ENCODE measurements around the gene TESK2.
"Not testable (repeated sequence)": the region's sequence is repeated elsewhere in the genome, so short reads cannot be mapped to it uniquely, and the experiment has no call there.

DNA sequence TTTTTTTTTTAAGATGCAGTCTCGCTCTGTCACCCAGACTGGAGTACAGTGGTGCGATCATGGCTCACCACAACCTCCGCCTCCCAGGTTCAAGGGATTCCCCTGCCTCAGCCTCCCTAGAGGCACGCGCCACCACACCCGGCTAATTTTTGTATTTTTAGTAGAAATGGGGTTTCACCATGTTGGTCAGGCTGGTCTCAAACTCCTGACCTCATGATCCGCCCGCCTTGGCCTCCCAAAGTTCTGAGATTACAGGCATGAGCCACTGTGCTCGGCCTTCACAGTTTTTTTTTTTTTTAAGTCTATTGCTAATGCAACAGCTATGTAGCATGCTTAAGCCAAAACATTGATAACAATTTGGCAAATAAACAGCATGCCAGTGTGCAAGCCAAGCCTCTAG is 23.6 kb downstream of the TESK2 start:
- not testable (repeated sequence) for TF ChIP-seq EGR1 (IDR thresholded peaks at IDR 0.05; ENCODE audit: low read depth); CTCF (IDR thresholded peaks at IDR 0.05 in 2 of 3, conservative IDR thresholded peaks at IDR 0.05 in 1 of 3; ENCODE audit: borderline replicate concordance in 1 of 3, insufficient read depth in 1 of 3, low read depth in 2 of 3, low read length in 2 of 3); EZH2 (IDR thresholded peaks at IDR 0.05); SIN3A (IDR thresholded peaks at IDR 0.05; ENCODE audit: low read depth); EZH2phosphoT487 (IDR thresholded peaks at IDR 0.05; ENCODE audit: borderline replicate concordance); SRF (IDR thresholded peaks at IDR 0.05; ENCODE audit: low read depth)
